Fibroblast of skin of right quadriceps (primary cell): Measurements from ENCODE around the gene ARSG.
"Not testable (repeated sequence)": the region's sequence is repeated elsewhere in the genome, so short reads cannot be mapped to it uniquely, and the experiment has no call there.

Experiments used
- DNase-seq: peaks from one replicate; pipeline ENCODE4 v3.0.0-alpha.2; 2013

Gene ARSG

GRCh38 chr17:68399638-68400403 is 108.5 kb downstream of the ARSG start:
- DNase-seq: peak; percentile 53

- no peak for DNase-seq
Measured at GRCh38 chr17:68400404-68400735, 109.1 kb downstream of the ARSG start.

GRCh38 chr17:68401288-68401687 is 110.0 kb downstream of the ARSG start:
- no peak for DNase-seq

- DNase-seq: no peak
Measured at GRCh38 chr17:68403122-68403521, 111.8 kb downstream of the ARSG start.

GRCh38 chr17:68403837-68404236 is 112.5 kb downstream of the ARSG start:
- not testable (repeated sequence) for DNase-seq

GRCh38 chr17:68407656-68408055 is 116.4 kb downstream of the ARSG start:
- not testable (repeated sequence) for DNase-seq

- DNase-seq: peak; percentile 23
Measured at GRCh38 chr17:68413597-68414560, 122.6 kb downstream of the ARSG start.

- DNase-seq: not testable (repeated sequence)
Measured at GRCh38 chr17:68414901-68415300, 123.6 kb downstream of the ARSG start.

- no peak for DNase-seq
Measured at GRCh38 chr17:68417317-68417716, 126.0 kb downstream of the ARSG start.

GRCh38 chr17:68418876-68419275 is 127.6 kb downstream of the ARSG start:
- no peak for DNase-seq

GRCh38 chr17:68420065-68420464 is 128.8 kb downstream of the ARSG start:
- DNase-seq: no peak

- no peak for DNase-seq
Measured at GRCh38 chr17:68421486-68421885, 130.2 kb downstream of the ARSG start.

- DNase-seq: no peak
Measured at GRCh38 chr17:68422821-68423220, 131.5 kb downstream of the ARSG start.

GRCh38 chr17:68423251-68423650 is 132.0 kb downstream of the ARSG start:
- no peak for DNase-seq

- no peak for DNase-seq
Measured at GRCh38 chr17:68424203-68424602, 132.9 kb downstream of the ARSG start.

- DNase-seq: no peak
Measured at GRCh38 chr17:68424861-68425260, 133.6 kb downstream of the ARSG start.

- no peak for DNase-seq
Measured at GRCh38 chr17:68425979-68426378, 134.7 kb downstream of the ARSG start.

- DNase-seq: no peak
Measured at GRCh38 chr17:68427575-68427974, 136.3 kb downstream of the ARSG start.

GRCh38 chr17:68428498-68429172 is 137.3 kb downstream of the ARSG start:
- no peak for DNase-seq

- no peak for DNase-seq
Measured at GRCh38 chr17:68429881-68430280, 138.6 kb downstream of the ARSG start.

GRCh38 chr17:68431045-68431608 is 139.8 kb downstream of the ARSG start:
- no peak for DNase-seq

GRCh38 chr17:68431661-68432071 is 140.4 kb downstream of the ARSG start:
- no peak for DNase-seq
